SJSA1 (cell line): Measurements from ENCODE around the gene VWF. TPM values are rescaled to one million over a fixed set of nuclear protein-coding genes. Genes with fewer than 3 reads are reported as not detected.

Experiments
- DNase-seq, 2 experiments: peaks; one replicate each; pipeline ENCODE4 v3.0.0-alpha.2; 2015 to 2020; ENCODE audit warnings: low spot score in 2 of 2, low read depth in 1 of 2
- H3K27ac ChIP-seq: fragments of 250-450 bp; sonication (Bioruptor Pico); 2 replicates; pipeline ENCODE4 v1.5.1; 2020; ENCODE audit warnings: mild to moderate bottlenecking, moderate library complexity
- H3K27me3 ChIP-seq: fragments of 250-450 bp; sonication (Bioruptor Pico); replicated peaks from 2 replicates; pipeline ENCODE4 v1.5.1; 2020; ENCODE audit warnings: mild to moderate bottlenecking, moderate library complexity
- H3K36me3 ChIP-seq: fragments of 250-450 bp; sonication (Bioruptor Pico); 2 replicates; pipeline ENCODE4 v1.5.1; 2020; ENCODE audit warnings: mild to moderate bottlenecking
- H3K4me1 ChIP-seq: fragments of 250-450 bp; sonication (Bioruptor Pico); replicated peaks from 2 replicates; pipeline ENCODE4 v1.6.1; 2021; ENCODE audit warnings: mild to moderate bottlenecking
- H3K4me3 ChIP-seq: fragments of 250-450 bp; sonication (Bioruptor Pico); 2 replicates; pipeline ENCODE4 v1.5.1; 2020; ENCODE audit warnings: mild to moderate bottlenecking
- H3K9me3 ChIP-seq: fragments of 250-450 bp; sonication (Bioruptor Pico); replicated peaks from 2 replicates; pipeline ENCODE4 v1.5.1; 2020; ENCODE audit warnings: mild to moderate bottlenecking
- total RNA-seq: library from RNA; depleted of rRNA; stranded (reverse); fragments of >200 nt; shearing (Covaris generic); gene quantifications from 2 replicates; pipeline ENCODE4 v1.2.3, GENCODE V29; 2014

Gene VWF
- total RNA-seq, 1 experiment from 2014 or later, result 0.50 TPM

GRCh38 chr12:5989621-5990020 is 134.8 kb downstream of the VWF start:
- Histone ChIP-seq H3K9me3 (no peaks in the 10 kb centered on the region), H3K27ac (no peak overlapping the region), H3K4me3 (no peak overlapping the region), H3K4me1 (no peaks in the 10 kb centered on the region), H3K36me3 (no peaks in the 10 kb centered on the region), H3K27me3 (no peaks in the 10 kb centered on the region)
- no peak for DNase-seq

- Histone ChIP-seq H3K4me1 (no peaks in the 10 kb centered on the region), H3K27me3 (no peaks in the 10 kb centered on the region), H3K4me3 (no peak overlapping the region), H3K27ac (no peak overlapping the region), H3K9me3 (no peaks in the 10 kb centered on the region), H3K36me3 (no peaks in the 10 kb centered on the region)
- DNase-seq, result peak; percentile 51 to 78
Observed at GRCh38 chr12:5988659-5989116, 135.8 kb downstream of the VWF start.

- H3K36me3 ChIP-seq, result no peaks in the 10 kb centered on the region
Observed at GRCh38 chr12:5988088-5988487, 136.4 kb downstream of the VWF start.

DNA sequence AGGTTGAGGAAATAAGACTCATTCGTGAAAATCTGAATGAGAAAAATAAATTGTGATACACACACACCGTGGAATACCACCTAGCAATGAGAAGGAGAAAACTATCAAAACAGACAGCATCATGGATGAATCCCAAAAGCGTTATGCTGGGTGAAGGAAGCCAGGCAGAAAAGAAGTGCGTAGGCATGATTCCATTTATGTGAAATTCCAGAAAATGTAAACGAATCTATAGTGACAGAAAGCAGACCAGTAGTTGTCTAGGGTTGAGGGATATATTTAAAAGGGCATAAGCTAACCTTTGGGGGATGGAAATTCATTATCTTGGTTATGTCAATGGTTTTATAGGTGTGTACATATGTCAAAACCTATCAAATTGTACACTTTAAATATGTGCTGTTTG is 136.9 kb downstream of the VWF start:
- H3K4me3 ChIP-seq, result no peak overlapping the region
- H3K4me1 ChIP-seq, result no peaks in the 10 kb centered on the region
- no peak for DNase-seq
- no peaks in the 10 kb centered on the region for H3K27me3 ChIP-seq
- H3K36me3 ChIP-seq, result no peaks in the 10 kb centered on the region
- H3K27ac ChIP-seq, result no peak overlapping the region
- no peaks in the 10 kb centered on the region for H3K9me3 ChIP-seq

More at GRCh38 chr12:5988088-5988487, 136.4 kb downstream of the VWF start:
- no peaks in the 10 kb centered on the region for H3K27me3 ChIP-seq
- DNase-seq, result no peak
- H3K4me3 ChIP-seq, result no peak overlapping the region
- no peaks in the 10 kb centered on the region for H3K4me1 ChIP-seq
- no peak overlapping the region for H3K27ac ChIP-seq
- no peaks in the 10 kb centered on the region for H3K9me3 ChIP-seq

DNA sequence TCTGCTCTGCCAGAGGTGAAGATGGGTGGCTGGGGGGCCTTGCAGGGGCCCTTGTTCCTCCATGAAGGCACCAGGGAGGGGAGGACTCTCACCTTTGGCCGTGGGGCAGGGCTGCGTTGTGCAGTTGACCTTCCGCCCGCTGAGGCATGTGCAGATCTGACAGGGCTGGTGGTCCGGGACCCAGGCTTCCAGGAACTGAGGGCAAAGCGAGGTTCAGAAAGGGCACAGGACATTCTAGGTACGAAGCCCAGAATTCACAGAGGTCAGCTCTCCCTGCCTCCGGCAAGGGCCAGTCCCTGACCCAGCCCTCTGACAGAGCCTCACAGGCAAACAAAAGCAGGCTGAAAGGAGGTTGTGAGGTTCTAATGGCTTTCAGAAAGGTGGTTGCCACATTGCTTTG is 139.0 kb downstream of the VWF start:
- H3K36me3 ChIP-seq, result no peaks in the 10 kb centered on the region
- no peak overlapping the region for H3K4me3 ChIP-seq
- no peaks in the 10 kb centered on the region for H3K4me1 ChIP-seq
- H3K27ac ChIP-seq, result no peak overlapping the region
- H3K27me3 ChIP-seq, result no peaks in the 10 kb centered on the region
- no peak for DNase-seq
- no peaks in the 10 kb centered on the region for H3K9me3 ChIP-seq

DNA sequence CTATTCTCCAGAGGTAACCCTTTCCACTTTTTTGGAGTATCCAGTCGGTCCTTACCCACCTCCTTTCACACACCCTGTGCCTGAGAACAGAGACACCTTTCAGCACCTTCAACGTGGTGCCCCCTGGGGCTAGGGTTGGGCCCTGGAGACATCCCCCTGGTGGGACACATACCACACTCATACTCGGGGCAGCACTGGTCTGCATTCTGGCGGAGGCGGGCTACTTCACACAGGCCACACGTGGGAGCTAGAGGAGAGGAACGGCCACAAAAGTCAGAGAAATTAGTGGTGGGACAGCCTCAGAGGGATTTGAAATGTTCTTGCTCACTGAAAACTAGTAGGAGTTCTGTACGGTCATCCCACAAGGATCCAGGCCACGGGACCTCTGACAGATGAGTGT is 139.6 kb downstream of the VWF start:
- H3K27ac ChIP-seq, result no peak overlapping the region
- no peaks in the 10 kb centered on the region for H3K27me3 ChIP-seq
- H3K9me3 ChIP-seq, result no peaks in the 10 kb centered on the region
- no peaks in the 10 kb centered on the region for H3K36me3 ChIP-seq
- no peaks in the 10 kb centered on the region for H3K4me1 ChIP-seq
- DNase-seq, result no peak
- no peak overlapping the region for H3K4me3 ChIP-seq

GRCh38 chr12:5982106-5982505 is 142.4 kb downstream of the VWF start:
- DNase-seq, result no peak
- no peaks in the 10 kb centered on the region for H3K4me1 ChIP-seq
- H3K9me3 ChIP-seq, result no peaks in the 10 kb centered on the region
- H3K36me3 ChIP-seq, result no peaks in the 10 kb centered on the region
- H3K27ac ChIP-seq, result no peak overlapping the region
- H3K4me3 ChIP-seq, result no peak overlapping the region
- peaks cover 1% of the 10 kb centered on the region; the same call in 1 of the 2 replicates for H3K27me3 ChIP-seq

- no peak overlapping the region for H3K27ac ChIP-seq
- H3K27me3 ChIP-seq, result peaks cover 13% of the 10 kb centered on the region; the same call in 1 of the 2 replicates
- no peaks in the 10 kb centered on the region for H3K9me3 ChIP-seq
- H3K4me3 ChIP-seq, result no peak overlapping the region
- no peak for DNase-seq
- H3K4me1 ChIP-seq, result no peaks in the 10 kb centered on the region
- H3K36me3 ChIP-seq, result no peaks in the 10 kb centered on the region
Observed at GRCh38 chr12:5977556-5977955, 146.9 kb downstream of the VWF start.

DNA sequence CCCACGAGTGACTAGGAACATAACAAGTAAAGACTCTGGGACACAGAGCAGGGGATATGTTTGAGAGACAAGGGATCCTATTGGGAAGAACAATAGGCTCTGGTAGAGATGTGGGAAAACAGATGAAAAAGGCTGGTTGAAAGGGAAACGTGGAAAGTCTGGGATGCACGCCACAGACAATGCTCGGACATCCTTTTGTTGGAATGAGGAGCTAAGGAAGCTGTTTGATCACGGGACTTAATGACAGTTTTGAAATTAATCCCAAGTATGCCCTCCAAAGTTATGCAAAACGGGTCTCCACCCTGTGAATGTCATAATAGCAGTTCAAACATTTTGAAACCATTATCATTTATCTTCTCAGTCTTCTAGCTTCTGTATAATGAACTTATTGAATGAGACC is 147.8 kb downstream of the VWF start:
- DNase-seq, result no peak
- Histone ChIP-seq H3K4me1 (no peaks in the 10 kb centered on the region; the same call in 1 of the 2 replicates), H3K27me3 (peaks cover 13% of the 10 kb centered on the region; the same call in 1 of the 2 replicates), H3K27ac (no peak overlapping the region), H3K9me3 (no peaks in the 10 kb centered on the region), H3K36me3 (no peaks in the 10 kb centered on the region), H3K4me3 (no peak overlapping the region)

- Histone ChIP-seq H3K27ac (no peak overlapping the region), H3K9me3 (no peaks in the 10 kb centered on the region), H3K4me3 (no peak overlapping the region), H3K4me1 (no peaks in the 10 kb centered on the region; the same call in 1 of the 2 replicates), H3K36me3 (no peaks in the 10 kb centered on the region), H3K27me3 (peaks cover 13% of the 10 kb centered on the region; the same call in 1 of the 2 replicates)
- no peak for DNase-seq
Observed at GRCh38 chr12:5976196-5976595, 148.3 kb downstream of the VWF start.

DNA sequence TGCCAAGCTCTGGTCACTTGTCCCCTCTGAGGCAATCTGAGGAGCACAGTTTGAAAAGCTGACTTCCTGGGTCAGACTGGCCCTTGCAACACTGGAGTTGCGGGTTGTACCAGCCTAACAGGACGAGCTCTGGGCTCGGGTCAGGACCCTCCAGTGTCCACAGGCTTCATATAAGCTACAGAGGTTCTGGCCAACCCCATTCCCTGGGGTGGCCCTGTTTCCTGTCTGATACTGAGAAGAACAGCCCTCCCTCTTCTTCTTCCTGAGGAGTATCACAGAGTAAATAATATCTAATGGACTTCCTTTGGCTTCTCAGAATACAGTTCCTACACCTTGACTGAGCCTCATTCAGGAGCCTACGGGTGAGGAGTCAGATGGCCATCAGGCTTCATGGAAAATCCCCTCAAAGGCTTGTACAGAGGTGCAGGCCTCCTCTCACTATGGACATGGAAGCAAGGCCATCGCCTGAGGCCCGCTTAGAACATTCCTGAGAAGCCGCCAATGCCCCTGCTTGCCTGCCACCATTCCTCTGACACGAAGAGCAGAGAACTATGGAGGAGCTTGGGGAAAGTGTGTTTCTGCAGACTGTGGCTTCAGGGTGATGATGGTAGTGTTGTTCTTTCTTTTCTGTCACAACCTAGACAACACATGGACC is 150.9 kb downstream of the VWF start:
- Histone ChIP-seq H3K4me3 (no peak overlapping the region), H3K9me3 (no peaks in the 10 kb centered on the region), H3K4me1 (no peaks in the 10 kb centered on the region; the same call in 1 of the 2 replicates), H3K27me3 (peaks cover 13% of the 10 kb centered on the region; the same call in 1 of the 2 replicates), H3K27ac (no peak overlapping the region), H3K36me3 (no peaks in the 10 kb centered on the region)
- no peak for DNase-seq

DNA sequence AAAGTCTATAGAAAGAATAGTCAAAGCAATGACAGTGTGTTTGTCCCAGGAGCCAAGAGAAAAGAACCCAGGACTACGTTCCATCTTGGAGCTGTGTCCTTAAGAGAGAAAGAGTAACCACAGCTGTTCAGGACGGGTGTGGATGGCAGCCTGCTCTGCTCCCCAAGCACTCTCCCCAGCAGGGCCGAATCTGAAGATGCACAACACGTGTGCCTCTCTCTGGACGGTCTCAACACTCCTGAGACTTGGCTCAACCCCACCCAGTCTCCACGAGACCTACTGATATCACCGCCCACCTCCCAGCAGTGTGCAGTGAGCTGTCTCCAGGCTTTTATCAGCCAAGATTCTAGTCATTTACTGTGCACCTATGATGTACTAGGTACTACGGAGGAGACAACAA is 152.1 kb downstream of the VWF start:
- DNase-seq, result no peak
- no peak overlapping the region for H3K4me3 ChIP-seq
- H3K36me3 ChIP-seq, result no peaks in the 10 kb centered on the region
- peaks cover 13% of the 10 kb centered on the region; the same call in 1 of the 2 replicates for H3K27me3 ChIP-seq
- no peak overlapping the region for H3K27ac ChIP-seq
- H3K9me3 ChIP-seq, result no peaks in the 10 kb centered on the region
- no peaks in the 10 kb centered on the region; the same call in 1 of the 2 replicates for H3K4me1 ChIP-seq

DNA sequence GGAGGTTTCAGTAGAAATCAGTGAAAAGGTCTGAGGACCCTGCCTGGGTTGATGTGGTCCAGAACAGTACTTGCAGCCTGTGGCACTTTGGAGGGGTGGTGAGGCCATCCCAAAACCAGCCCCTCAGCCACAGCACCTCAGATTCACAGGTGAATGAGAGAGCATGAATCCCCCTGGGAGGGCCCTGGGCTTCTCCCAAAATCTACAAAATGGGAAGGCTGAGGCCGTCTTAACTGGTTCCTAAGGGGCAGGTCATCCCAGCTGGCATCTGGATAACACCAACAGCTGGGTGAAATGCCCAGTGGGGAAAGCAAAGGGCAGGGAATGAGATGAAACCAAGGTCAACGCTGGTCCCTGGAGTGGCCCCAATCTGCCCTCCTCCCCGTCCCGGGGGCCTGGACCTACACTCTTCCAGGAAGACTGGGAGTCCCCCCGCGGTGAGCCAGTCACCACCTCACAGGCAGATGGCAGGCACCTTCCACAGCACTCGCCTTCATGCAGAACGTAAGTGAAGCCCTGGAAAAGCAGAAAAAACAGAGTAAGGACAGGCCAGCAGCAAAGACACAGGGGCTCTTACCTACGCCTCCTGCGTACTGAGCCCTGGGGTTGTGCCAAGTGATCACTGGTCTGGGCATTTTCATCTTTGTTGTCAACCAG is 153.1 kb downstream of the VWF start:
- Histone ChIP-seq H3K27ac (no peak overlapping the region), H3K27me3 (0 out of 2 replicates have a peak, but pooled peaks cover 7% of the 10 kb centered on the region), H3K36me3 (no peaks in the 10 kb centered on the region), H3K9me3 (no peaks in the 10 kb centered on the region), H3K4me1 (no peaks in the 10 kb centered on the region; the same call in 1 of the 2 replicates), H3K4me3 (no peak overlapping the region)
- DNase-seq, result no peak

DNA sequence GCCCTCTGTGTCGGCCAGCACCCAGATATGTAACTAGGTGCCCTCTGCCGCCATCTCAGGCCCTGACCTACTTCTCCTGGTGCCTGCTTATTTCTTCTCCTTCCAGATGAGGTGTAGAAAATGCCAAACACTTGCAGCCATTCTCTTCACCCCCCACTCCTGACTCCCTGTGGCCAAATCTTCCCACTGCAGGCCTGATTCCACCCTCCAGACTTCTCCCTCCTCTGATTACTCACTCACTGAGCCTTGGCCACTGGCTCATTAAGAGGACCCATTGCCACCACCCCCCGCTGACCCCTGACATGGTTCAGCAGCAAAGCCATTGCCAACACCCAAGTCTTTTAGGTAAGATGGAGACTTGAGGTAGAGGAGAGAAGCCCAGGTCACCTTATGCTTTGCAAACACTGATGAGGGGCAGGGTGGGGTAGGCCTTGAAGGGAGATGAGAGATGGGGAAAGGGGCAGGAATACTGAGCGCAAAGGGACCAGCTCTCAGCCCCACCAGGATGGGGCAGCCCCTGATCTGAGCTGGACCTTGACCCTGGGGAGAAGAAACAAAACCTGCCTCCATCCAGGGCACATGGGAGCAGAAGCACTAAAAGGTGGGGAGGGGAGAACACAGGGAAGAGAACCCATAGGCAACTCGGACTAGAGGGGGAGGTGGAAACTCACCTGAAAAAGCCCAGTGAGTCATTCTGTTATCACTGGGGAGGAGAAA is 154.3 kb downstream of the VWF start:
- H3K4me1 ChIP-seq, result no peaks in the 10 kb centered on the region; the same call in 1 of the 2 replicates
- DNase-seq, result no peak
- no peak overlapping the region for H3K4me3 ChIP-seq
- H3K27ac ChIP-seq, result no peak overlapping the region
- no peaks in the 10 kb centered on the region for H3K36me3 ChIP-seq
- H3K27me3 ChIP-seq, result peaks cover 3% of the 10 kb centered on the region; the same call in 1 of the 2 replicates
- H3K9me3 ChIP-seq, result no peaks in the 10 kb centered on the region
